CD8-positive, alpha-beta memory T cell (primary cell): Measurements from ENCODE around the gene RAB3IL1. TPM values are rescaled to one million over a fixed set of nuclear protein-coding genes. Genes with fewer than 3 reads are reported as not detected.
"Not testable (repeated sequence)": the region's sequence is repeated elsewhere in the genome, so short reads cannot be mapped to it uniquely, and the experiment has no call there.

Experiments used
- CTCF ChIA-PET: fragments of 350-600 bp; sonication (Branson Sonifier 250); formaldehyde crosslinking; loops from one replicate; lab custom pipeline; 2021; ENCODE audit warnings: antibody characterized with exemption; lab: Charles Lee
- POLR2A ChIA-PET: fragments of 350-600 bp; sonication (Branson Sonifier 250); formaldehyde crosslinking; loops from one replicate; lab custom pipeline; 2021; ENCODE audit warnings: antibody characterized with exemption; lab: Charles Lee
- DNase-seq, 5 donors: peaks; one replicate each; pipeline versions ENCODE4 v3.0.0 to v3.0.0-alpha.2; 2020 to 2022; ENCODE audit warnings: mixed read lengths in 1 of 5
- H3K27ac ChIP-seq: one replicate; pipeline ENCODE4 v1.7.0; 2013; ENCODE audit warnings: low read depth, mild to moderate bottlenecking, low read length, moderate library complexity
- H3K27me3 ChIP-seq: 2 replicates; pipeline ENCODE4 v1.7.0; 2013; ENCODE audit warnings: low read length, mild to moderate bottlenecking; ENCODE audit not compliant: insufficient read depth, poor library complexity, severe bottlenecking
- H3K36me3 ChIP-seq: 2 replicates; pipeline ENCODE4 v1.7.0; 2013; ENCODE audit warnings: mild to moderate bottlenecking, low read length, moderate library complexity; ENCODE audit not compliant: insufficient read depth
- H3K4me1 ChIP-seq: 2 replicates; pipeline ENCODE4 v1.7.0; 2013; ENCODE audit warnings: mild to moderate bottlenecking, low read length, moderate library complexity; ENCODE audit not compliant: insufficient read depth
- H3K4me3 ChIP-seq: 2 replicates; pipeline ENCODE4 v1.7.0; 2013; ENCODE audit warnings: mild to moderate bottlenecking, low read length
- H3K9me3 ChIP-seq: 2 replicates; pipeline ENCODE4 v1.7.0; 2013; ENCODE audit warnings: mild to moderate bottlenecking, low read length
- H3K27ac Mint-ChIP-seq, 8 donors: one replicate each; pipeline ENCODE4 v1.8.0; 2020 to 2021; ENCODE audit warnings: mixed read lengths in 8 of 8, mild to moderate bottlenecking in 6 of 8, inconsistent platforms in 3 of 8, moderate library complexity in 3 of 8
- H3K27me3 Mint-ChIP-seq, 2 donors: one replicate each; pipeline ENCODE4 v1.8.0; 2020 to 2021; ENCODE audit warnings: mixed read lengths in 2 of 2, mild to moderate bottlenecking in 1 of 2, moderate library complexity in 1 of 2
- H3K36me3 Mint-ChIP-seq, 3 donors: one replicate each; pipeline ENCODE4 v1.8.0; 2020 to 2021; ENCODE audit warnings: mixed read lengths in 3 of 3, inconsistent platforms in 1 of 3, mild to moderate bottlenecking in 1 of 3
- H3K4me1 Mint-ChIP-seq, 3 donors: one replicate each; pipeline ENCODE4 v1.8.0; 2020 to 2021; ENCODE audit warnings: mixed read lengths in 3 of 3, inconsistent platforms in 1 of 3, mild to moderate bottlenecking in 1 of 3
- H3K4me3 Mint-ChIP-seq, 7 donors: one replicate each; pipeline ENCODE4 v1.8.0; 2020 to 2021; ENCODE audit warnings: mixed read lengths in 7 of 7, mild to moderate bottlenecking in 6 of 7, moderate library complexity in 4 of 7, inconsistent platforms in 2 of 7
- H3K9me3 Mint-ChIP-seq, 5 donors: one replicate each; pipeline ENCODE4 v1.8.0; 2020 to 2022; ENCODE audit warnings: mixed read lengths in 5 of 5, mild to moderate bottlenecking in 3 of 5, moderate library complexity in 2 of 5, inconsistent platforms in 1 of 5
- polyA plus RNA-seq: library from polyadenylated mRNA; unstranded; fragments of 300-500 nt; fragmentation: Illumina TruSeq; gene quantifications from one replicate; pipeline ENCODE4 v1.2.3, GENCODE V29; 2021
- total RNA-seq, 2 experiments: library from RNA; stranded (reverse); gene quantifications; one replicate each; pipeline ENCODE4 v1.2.3, GENCODE V29; 2021

RAB3IL1 gene
- total and polyA plus RNA-seq, 3 experiments from 2014 or later: 0.28 to 0.53 TPM; not detected in 1

DNA sequence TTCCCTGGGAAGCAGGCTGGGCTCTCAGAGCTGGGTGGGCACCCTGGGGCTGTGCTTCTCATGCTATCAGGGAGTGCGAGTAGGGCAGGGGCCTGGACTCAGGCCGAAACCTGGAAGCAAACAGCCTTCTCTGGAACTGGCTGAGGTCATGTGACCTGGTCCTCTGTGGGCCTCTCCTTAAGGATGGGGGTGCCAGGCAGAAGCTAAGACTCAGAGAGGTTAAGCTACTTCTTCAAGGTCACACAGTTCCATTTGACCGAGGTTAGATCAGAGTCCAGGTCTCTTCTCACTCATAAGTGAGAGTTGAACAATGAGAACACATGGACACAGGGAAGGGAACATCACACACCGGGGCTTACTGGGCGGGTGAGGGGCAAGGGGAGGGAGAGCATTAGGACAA, 33.4 kb downstream of the RAB3IL1 start:
- no peak for DNase-seq
- POLR2A ChIA-PET: no interaction called here
- Mint-ChIP-seq H3K27ac (peak overlapping the region in 1 of 8 donors; percentile 63), H3K9me3 (no peaks in the 10 kb centered on the region), H3K27me3 (no peaks in the 10 kb centered on the region), H3K4me1 (no peaks in the 10 kb centered on the region), H3K36me3 (no peaks in the 10 kb centered on the region), H3K4me3 (peak overlapping the region in 1 of 7 donors; percentile 37)
- H3K9me3 ChIP-seq: no peaks in the 10 kb centered on the region
- no peak overlapping the region for H3K27ac ChIP-seq
- CTCF ChIA-PET: interaction anchor here (0.9 to 2.0 kb wide), 4 partner anchors 14 to 198 kb away, joined by 3 to 7 read pairs (median 4); no protein-coding TSS in a partner anchor
- no peaks in the 10 kb centered on the region for H3K27me3 ChIP-seq
- no peaks in the 10 kb centered on the region for H3K36me3 ChIP-seq
- H3K4me3 ChIP-seq: no peak overlapping the region
- no peaks in the 10 kb centered on the region for H3K4me1 ChIP-seq

DNA sequence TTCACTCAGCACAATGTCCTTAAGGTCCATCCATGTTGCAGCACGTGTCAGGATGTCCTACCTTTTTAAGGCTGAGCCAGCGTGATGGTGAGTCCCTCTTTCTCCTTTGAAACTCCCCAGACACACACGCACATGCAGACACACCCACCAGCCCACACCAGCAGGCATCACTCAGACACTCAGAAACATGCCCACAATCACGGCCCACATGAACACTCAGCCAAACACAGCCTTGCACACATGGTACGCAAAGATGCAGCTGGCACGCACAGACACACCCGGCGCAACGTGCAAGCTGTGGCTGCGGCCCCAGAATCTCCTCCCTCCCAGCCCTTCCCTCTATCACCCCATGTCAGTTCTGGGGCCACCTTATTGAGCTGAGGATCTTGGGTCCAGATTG, 34.0 kb downstream of the RAB3IL1 start:
- Mint-ChIP-seq H3K27ac (no peak overlapping the region), H3K36me3 (no peaks in the 10 kb centered on the region), H3K4me1 (no peaks in the 10 kb centered on the region), H3K27me3 (no peaks in the 10 kb centered on the region), H3K9me3 (no peaks in the 10 kb centered on the region), H3K4me3 (no peak overlapping the region)
- POLR2A ChIA-PET: no interaction called here
- no peaks in the 10 kb centered on the region for H3K9me3 ChIP-seq
- H3K27ac ChIP-seq: no peak overlapping the region
- H3K4me3 ChIP-seq: no peak overlapping the region
- no peak for DNase-seq
- no peaks in the 10 kb centered on the region for H3K4me1 ChIP-seq
- H3K27me3 ChIP-seq: no peaks in the 10 kb centered on the region
- no peaks in the 10 kb centered on the region for H3K36me3 ChIP-seq
- CTCF ChIA-PET: interaction anchor here (1.9 to 2.7 kb wide), 3 partner anchors 15 to 199 kb away, joined by 6 to 13 read pairs (median 7); no protein-coding TSS in a partner anchor

DNA sequence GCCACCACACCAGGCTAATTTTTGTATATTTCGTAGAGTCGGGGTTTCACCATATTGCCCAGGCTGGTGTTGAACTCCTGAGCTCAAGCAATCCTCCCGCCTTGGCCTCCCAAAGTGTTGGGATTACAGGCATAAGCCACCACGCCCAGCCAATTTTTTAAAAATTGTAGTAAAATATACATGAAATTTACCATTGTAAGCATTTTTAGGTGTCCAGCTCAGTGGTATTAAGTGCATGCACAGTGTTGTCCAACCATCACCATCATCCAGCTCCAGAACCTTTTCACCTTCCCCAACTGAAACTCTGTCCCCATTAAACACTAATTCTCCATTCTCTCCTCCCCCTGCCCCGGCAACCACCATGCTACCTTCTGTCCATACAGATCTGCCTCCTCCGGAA, 34.5 kb downstream of the RAB3IL1 start:
- ChIA-PET CTCF (interaction anchor here (2.0 to 2.7 kb wide), 2 partner anchors 16 to 199 kb away, joined by 7 to 13 read pairs; no protein-coding TSS in a partner anchor), POLR2A (no interaction called here)
- no peaks in the 10 kb centered on the region for H3K36me3 Mint-ChIP-seq
- Histone ChIP-seq H3K4me3 (no peak overlapping the region), H3K4me1 (no peaks in the 10 kb centered on the region), H3K27me3 (no peaks in the 10 kb centered on the region), H3K9me3 (no peaks in the 10 kb centered on the region), H3K27ac (no peak overlapping the region), H3K36me3 (no peaks in the 10 kb centered on the region)
- H3K9me3 Mint-ChIP-seq: no peaks in the 10 kb centered on the region
- H3K4me3 Mint-ChIP-seq: no peak overlapping the region
- no peaks in the 10 kb centered on the region for H3K4me1 Mint-ChIP-seq
- H3K27me3 Mint-ChIP-seq: no peaks in the 10 kb centered on the region
- H3K27ac Mint-ChIP-seq: no peak overlapping the region
- no peak for DNase-seq

DNA sequence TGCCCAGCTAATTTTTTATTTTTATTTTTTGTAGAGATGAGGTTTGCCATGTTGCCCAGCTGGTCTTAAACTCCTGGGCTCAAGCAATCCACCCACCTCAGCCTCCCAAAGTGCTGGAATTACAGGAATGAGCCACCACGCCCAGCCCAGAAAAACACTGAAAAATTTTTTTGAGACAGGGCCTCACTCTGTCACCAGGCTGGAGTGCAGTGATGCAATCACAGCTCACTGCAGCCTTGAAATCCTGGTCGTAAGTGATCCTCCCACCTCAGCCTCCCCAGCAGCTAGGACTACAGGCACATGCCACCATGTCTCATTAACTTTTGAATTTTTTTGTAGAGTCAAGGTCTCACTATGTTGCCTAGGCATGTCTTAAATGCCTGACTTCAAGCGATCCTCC, 35.1 kb downstream of the RAB3IL1 start:
- POLR2A ChIA-PET, H3K27ac ChIP-seq, DNase-seq, H3K27me3 ChIP-seq, H3K9me3 Mint-ChIP-seq, H3K4me1 ChIP-seq, H3K27me3 Mint-ChIP-seq, H3K4me3 Mint-ChIP-seq, H3K9me3 ChIP-seq, H3K4me3 ChIP-seq, H3K36me3 Mint-ChIP-seq, H3K27ac Mint-ChIP-seq, H3K36me3 ChIP-seq, H3K4me1 Mint-ChIP-seq: not testable (repeated sequence)
- CTCF ChIA-PET: interaction anchor here (2.0 to 3.5 kb wide), 3 partner anchors 17 to 200 kb away, joined by 7 to 13 read pairs (median 10); no protein-coding TSS in a partner anchor

GRCh38 chr11:61881397-61881796, 36.0 kb downstream of the RAB3IL1 start:
- Mint-ChIP-seq H3K4me1 (no peaks in the 10 kb centered on the region), H3K27me3 (no peaks in the 10 kb centered on the region), H3K9me3 (no peaks in the 10 kb centered on the region), H3K27ac (peak overlapping the region in 2 of 8 donors; percentile 7 to 38), H3K4me3 (no peak overlapping the region), H3K36me3 (no peaks in the 10 kb centered on the region)
- Histone ChIP-seq H3K27ac (no peak overlapping the region), H3K36me3 (no peaks in the 10 kb centered on the region), H3K4me1 (no peaks in the 10 kb centered on the region), H3K4me3 (no peak overlapping the region), H3K27me3 (no peaks in the 10 kb centered on the region), H3K9me3 (no peaks in the 10 kb centered on the region)
- POLR2A ChIA-PET: no interaction called here
- CTCF ChIA-PET: interaction anchor here (0.7 to 3.5 kb wide), 3 partner anchors 11 to 200 kb away, joined by 3 to 13 read pairs (median 10); no protein-coding TSS in a partner anchor
- no peak for DNase-seq

GRCh38 chr11:61880454-61880853, 36.9 kb downstream of the RAB3IL1 start:
- no peaks in the 10 kb centered on the region for H3K4me1 Mint-ChIP-seq
- H3K36me3 Mint-ChIP-seq: no peaks in the 10 kb centered on the region
- Histone ChIP-seq H3K4me1 (no peaks in the 10 kb centered on the region), H3K36me3 (no peaks in the 10 kb centered on the region), H3K27me3 (no peaks in the 10 kb centered on the region), H3K27ac (no peak overlapping the region), H3K9me3 (no peaks in the 10 kb centered on the region), H3K4me3 (no peak overlapping the region)
- POLR2A ChIA-PET: no interaction called here
- no peaks in the 10 kb centered on the region for H3K9me3 Mint-ChIP-seq
- CTCF ChIA-PET: interaction anchor here (0.7 to 3.5 kb wide), 2 partner anchors 11 to 201 kb away, joined by 3 to 10 read pairs; no protein-coding TSS in a partner anchor
- H3K27ac Mint-ChIP-seq: peak overlapping the region in 1 of 8 donors; percentile 65
- H3K27me3 Mint-ChIP-seq: no peaks in the 10 kb centered on the region
- no peak for DNase-seq
- no peak overlapping the region for H3K4me3 Mint-ChIP-seq

- DNase-seq: no peak
- H3K9me3 Mint-ChIP-seq: no peaks in the 10 kb centered on the region
- Histone ChIP-seq H3K36me3 (no peaks in the 10 kb centered on the region), H3K27me3 (no peaks in the 10 kb centered on the region), H3K27ac (no peak overlapping the region), H3K4me1 (no peaks in the 10 kb centered on the region), H3K4me3 (no peak overlapping the region), H3K9me3 (no peaks in the 10 kb centered on the region)
- no peaks in the 10 kb centered on the region for H3K36me3 Mint-ChIP-seq
- no peak overlapping the region for H3K4me3 Mint-ChIP-seq
- no peaks in the 10 kb centered on the region for H3K4me1 Mint-ChIP-seq
- H3K27ac Mint-ChIP-seq: peak overlapping the region in 1 of 8 donors; percentile 65
- ChIA-PET CTCF (interaction anchor here (3.5 kb wide), 1 partner anchor 202 kb away, joined by 10 read pairs; no protein-coding TSS in a partner anchor), POLR2A (no interaction called here)
- no peaks in the 10 kb centered on the region for H3K27me3 Mint-ChIP-seq
Measured at GRCh38 chr11:61880031-61880430, 37.3 kb downstream of the RAB3IL1 start.

GRCh38 chr11:61879152-61879551, 38.2 kb downstream of the RAB3IL1 start:
- Histone ChIP-seq H3K4me3 (no peak overlapping the region), H3K4me1 (no peaks in the 10 kb centered on the region), H3K27ac (no peak overlapping the region), H3K9me3 (no peaks in the 10 kb centered on the region), H3K27me3 (no peaks in the 10 kb centered on the region), H3K36me3 (no peaks in the 10 kb centered on the region)
- no peaks in the 10 kb centered on the region for H3K27me3 Mint-ChIP-seq
- no peak overlapping the region for H3K4me3 Mint-ChIP-seq
- ChIA-PET POLR2A (no interaction called here), CTCF (interaction anchor here (3.5 kb wide), 1 partner anchor 203 kb away, joined by 10 read pairs; no protein-coding TSS in a partner anchor)
- H3K36me3 Mint-ChIP-seq: no peaks in the 10 kb centered on the region
- H3K27ac Mint-ChIP-seq: no peak overlapping the region
- no peaks in the 10 kb centered on the region for H3K9me3 Mint-ChIP-seq
- H3K4me1 Mint-ChIP-seq: no peaks in the 10 kb centered on the region
- no peak for DNase-seq
